ENCODE measurements around the gene LRMDA.

DNA sequence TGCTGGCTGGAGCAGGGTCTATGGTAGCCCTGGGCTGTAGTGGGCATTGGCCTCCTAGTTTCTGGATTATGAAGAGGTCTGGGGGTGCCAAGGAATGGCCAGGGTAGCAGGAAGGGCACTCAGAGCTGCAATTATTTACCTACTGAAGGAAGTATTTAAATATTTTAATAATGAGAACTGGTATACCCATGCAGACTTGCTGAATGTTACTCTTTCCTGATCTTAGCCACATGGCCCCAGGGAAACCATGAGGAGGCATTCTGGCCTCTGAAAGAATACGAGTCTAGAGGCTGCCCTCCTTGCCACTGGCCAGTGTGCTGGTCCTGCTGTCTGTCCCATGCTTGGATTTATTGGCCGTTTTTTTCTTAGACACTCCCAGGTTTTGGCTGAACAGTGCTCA is 599.7 kb downstream of the LRMDA start:
- TF ChIP-seq, protein P1, sequence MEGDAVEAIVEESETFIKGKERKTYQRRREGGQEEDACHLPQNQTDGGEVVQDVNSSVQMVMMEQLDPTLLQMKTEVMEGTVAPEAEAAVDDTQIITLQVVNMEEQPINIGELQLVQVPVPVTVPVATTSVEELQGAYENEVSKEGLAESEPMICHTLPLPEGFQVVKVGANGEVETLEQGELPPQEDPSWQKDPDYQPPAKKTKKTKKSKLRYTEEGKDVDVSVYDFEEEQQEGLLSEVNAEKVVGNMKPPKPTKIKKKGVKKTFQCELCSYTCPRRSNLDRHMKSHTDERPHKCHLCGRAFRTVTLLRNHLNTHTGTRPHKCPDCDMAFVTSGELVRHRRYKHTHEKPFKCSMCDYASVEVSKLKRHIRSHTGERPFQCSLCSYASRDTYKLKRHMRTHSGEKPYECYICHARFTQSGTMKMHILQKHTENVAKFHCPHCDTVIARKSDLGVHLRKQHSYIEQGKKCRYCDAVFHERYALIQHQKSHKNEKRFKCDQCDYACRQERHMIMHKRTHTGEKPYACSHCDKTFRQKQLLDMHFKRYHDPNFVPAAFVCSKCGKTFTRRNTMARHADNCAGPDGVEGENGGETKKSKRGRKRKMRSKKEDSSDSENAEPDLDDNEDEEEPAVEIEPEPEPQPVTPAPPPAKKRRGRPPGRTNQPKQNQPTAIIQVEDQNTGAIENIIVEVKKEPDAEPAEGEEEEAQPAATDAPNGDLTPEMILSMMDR (conservative IDR thresholded peaks at IDR 0.05; ENCODE audit: low read length) = no peak
- TF ChIP-seq EZH2phosphoT487 (IDR thresholded peaks at IDR 0.05; ENCODE audit: borderline replicate concordance) = no peak

Measured in Loucy (cell line).